ENCODE data around the gene PTGES2.
A peak's percentile ranks its signal among the peaks of the same experiment; 100 is the strongest.

PTGES2 gene

GRCh38 chr9:128120741-128121465, 6.6 kb downstream of the PTGES2 start:
- DNase-seq = peak; percentile 82
- H3K4me3 ChIP-seq (ENCODE audit: low read depth, low read length) = no peak overlapping the region
- peaks cover 43% of the 10 kb centered on the region for H3K36me3 ChIP-seq
- H3K27me3 ChIP-seq = no peaks in the 10 kb centered on the region
- H3K9me3 ChIP-seq = no peaks in the 10 kb centered on the region
- peaks cover 13% of the 10 kb centered on the region for H3K4me1 ChIP-seq
- TF ChIP-seq, protein P1, sequence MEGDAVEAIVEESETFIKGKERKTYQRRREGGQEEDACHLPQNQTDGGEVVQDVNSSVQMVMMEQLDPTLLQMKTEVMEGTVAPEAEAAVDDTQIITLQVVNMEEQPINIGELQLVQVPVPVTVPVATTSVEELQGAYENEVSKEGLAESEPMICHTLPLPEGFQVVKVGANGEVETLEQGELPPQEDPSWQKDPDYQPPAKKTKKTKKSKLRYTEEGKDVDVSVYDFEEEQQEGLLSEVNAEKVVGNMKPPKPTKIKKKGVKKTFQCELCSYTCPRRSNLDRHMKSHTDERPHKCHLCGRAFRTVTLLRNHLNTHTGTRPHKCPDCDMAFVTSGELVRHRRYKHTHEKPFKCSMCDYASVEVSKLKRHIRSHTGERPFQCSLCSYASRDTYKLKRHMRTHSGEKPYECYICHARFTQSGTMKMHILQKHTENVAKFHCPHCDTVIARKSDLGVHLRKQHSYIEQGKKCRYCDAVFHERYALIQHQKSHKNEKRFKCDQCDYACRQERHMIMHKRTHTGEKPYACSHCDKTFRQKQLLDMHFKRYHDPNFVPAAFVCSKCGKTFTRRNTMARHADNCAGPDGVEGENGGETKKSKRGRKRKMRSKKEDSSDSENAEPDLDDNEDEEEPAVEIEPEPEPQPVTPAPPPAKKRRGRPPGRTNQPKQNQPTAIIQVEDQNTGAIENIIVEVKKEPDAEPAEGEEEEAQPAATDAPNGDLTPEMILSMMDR (IDR thresholded peaks at IDR 0.05; ENCODE audit: low read depth, low read length) = no peak

GRCh38 chr9:128120061-128120740, 7.3 kb downstream of the PTGES2 start:
- Histone ChIP-seq H3K27me3 (no peaks in the 10 kb centered on the region), H3K36me3 (peaks cover 43% of the 10 kb centered on the region), H3K4me1 (peaks cover 9% of the 10 kb centered on the region), H3K9me3 (no peaks in the 10 kb centered on the region), H3K4me3 (ENCODE audit: low read depth, low read length) (no peak overlapping the region)
- peak; percentile 24 for DNase-seq
- TF ChIP-seq, protein P1 (IDR thresholded peaks at IDR 0.05; ENCODE audit: low read depth, low read length) = no peak

- DNase-seq = peak; percentile 32
- Histone ChIP-seq H3K4me1 (peaks cover 9% of the 10 kb centered on the region), H3K27me3 (no peaks in the 10 kb centered on the region), H3K4me3 (ENCODE audit: low read depth, low read length) (no peak overlapping the region), H3K9me3 (no peaks in the 10 kb centered on the region), H3K36me3 (peaks cover 36% of the 10 kb centered on the region)
- TF ChIP-seq, protein P1 (IDR thresholded peaks at IDR 0.05; ENCODE audit: low read depth, low read length) = no peak
Observed at GRCh38 chr9:128118971-128119665, 8.4 kb downstream of the PTGES2 start.

GRCh38 chr9:128118472-128118857, 9.1 kb downstream of the PTGES2 start:
- no peak overlapping the region for H3K4me3 ChIP-seq (ENCODE audit: low read depth, low read length)
- peak; percentile 3 for DNase-seq
- H3K36me3 ChIP-seq = peaks cover 30% of the 10 kb centered on the region
- TF ChIP-seq, protein P1 (IDR thresholded peaks at IDR 0.05; ENCODE audit: low read depth, low read length) = no peak
- no peaks in the 10 kb centered on the region for H3K27me3 ChIP-seq
- H3K4me1 ChIP-seq = peaks cover 9% of the 10 kb centered on the region
- no peaks in the 10 kb centered on the region for H3K9me3 ChIP-seq

DNA sequence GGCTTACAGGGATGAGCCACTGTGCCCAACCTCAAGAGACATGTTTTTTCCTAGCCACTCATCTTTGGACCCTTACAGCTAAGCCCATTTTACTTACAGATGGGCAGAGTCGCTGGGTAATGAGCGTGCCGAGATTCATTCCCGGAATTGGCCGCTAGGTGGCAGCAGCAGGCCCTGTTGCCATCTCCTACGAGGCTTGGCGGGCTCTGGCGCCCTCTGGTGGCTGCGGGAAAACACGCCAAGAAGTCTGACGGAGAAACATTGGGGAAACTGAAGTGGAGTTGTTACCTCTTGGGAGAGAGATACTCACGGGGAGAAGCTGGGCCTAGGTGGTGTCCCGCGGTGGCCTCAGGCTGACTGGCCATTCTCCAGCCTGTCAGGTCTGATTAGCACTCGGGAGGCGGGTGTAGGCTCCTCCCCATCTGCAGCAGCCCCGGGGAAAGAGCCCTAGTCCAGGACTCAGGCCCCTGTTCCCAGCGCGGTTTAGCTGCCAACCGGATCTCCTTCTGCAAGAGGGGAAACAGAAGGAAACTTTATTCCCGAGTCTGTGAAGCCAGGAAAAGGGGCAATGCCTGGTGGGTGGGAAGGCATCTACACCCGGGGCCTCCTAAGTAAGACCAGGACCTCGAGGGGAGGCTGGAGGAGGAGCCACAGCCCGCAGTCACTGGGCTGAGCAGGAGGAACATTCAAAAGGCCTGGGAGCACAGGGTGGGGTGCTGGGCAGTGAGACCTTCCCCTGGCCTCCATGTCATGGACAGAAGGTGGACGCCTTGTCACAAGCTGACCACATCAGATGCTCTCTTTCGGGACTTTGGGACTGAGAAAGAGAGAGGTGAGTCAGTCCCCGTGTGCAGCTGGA, 9.7 kb downstream of the PTGES2 start:
- Histone ChIP-seq H3K9me3 (no peaks in the 10 kb centered on the region), H3K4me3 (ENCODE audit: low read depth, low read length) (peak overlapping the region; percentile 1; the same call in 1 of the 2 replicates), H3K27me3 (no peaks in the 10 kb centered on the region), H3K4me1 (peaks cover 9% of the 10 kb centered on the region), H3K36me3 (peaks cover 27% of the 10 kb centered on the region)
- peak; percentile 96 for DNase-seq
- TF ChIP-seq, protein P1 (IDR thresholded peaks at IDR 0.05; ENCODE audit: low read depth, low read length) = peak; percentile 100

All from BE2C (cell line).